ENCODE results near the gene RO60.

Gene RO60

GRCh38 chr1:193104907-193105820 is 45.8 kb downstream of the RO60 start, which contains the start of gene GLRX2:
TSS of gene GLRX2 (minus strand) at chr1:193105414. CDS start at chr1:193105382, 32 bp downstream.
- DNase-seq (ENCODE audit: extremely low read depth in 1 of 2, low read depth in 1 of 2): peak in 1 of 2 donors; percentile 59

DNA sequence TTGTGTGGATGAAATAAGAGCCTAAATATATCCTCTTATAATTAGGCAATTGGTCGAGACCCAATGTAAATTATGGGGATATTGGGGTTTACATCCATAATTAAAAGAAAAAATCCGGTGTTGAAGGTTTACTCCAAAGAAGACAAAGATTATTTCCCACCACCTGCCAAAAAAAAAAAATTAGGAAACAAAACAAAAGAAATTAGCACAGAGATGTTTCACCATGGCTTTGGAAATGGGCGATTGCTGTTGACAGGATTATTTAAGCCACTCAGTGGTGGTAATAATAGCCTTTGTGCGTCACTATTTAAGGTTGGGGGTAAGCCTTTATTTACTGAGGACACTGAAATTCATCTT is 46.4 kb downstream of the RO60 start:
- no peak for DNase-seq (ENCODE audit: extremely low read depth in 1 of 2, low read depth in 1 of 2)

GRCh38 chr1:193108471-193108870 is 49.1 kb downstream of the RO60 start:
- no peak for DNase-seq (ENCODE audit: extremely low read depth in 1 of 2, low read depth in 1 of 2)
